CD14-positive monocyte (primary cell): ENCODE results near the gene FN1. TPM values are rescaled to one million over a fixed set of nuclear protein-coding genes. Genes with fewer than 3 reads are reported as not detected.
"Not testable (repeated sequence)": the region's sequence is repeated elsewhere in the genome, so short reads cannot be mapped to it uniquely, and the experiment has no call there.

Experiments used
- DNase-seq, 3 donors: peaks; one replicate each; pipeline ENCODE4 v3.0.0-alpha.2; 2011 to 2022
- H2AFZ ChIP-seq: 2 replicates; pipeline ENCODE4 v1.6.0; 2012; ENCODE audit warnings: mild to moderate bottlenecking, low read depth, low read length, inconsistent platforms; ENCODE audit not compliant: insufficient read depth, poor library complexity, severe bottlenecking
- H3K27ac ChIP-seq, 2 donors: 1 replicate in 1 of 2; 2 replicates in 1 of 2; pipeline ENCODE4 v1.5.1; 2012 to 2013; ENCODE audit warnings: low read length in 2 of 2, control low read depth in 1 of 2, inconsistent platforms in 1 of 2, low read depth in 1 of 2, mild to moderate bottlenecking in 1 of 2
- H3K27me3 ChIP-seq, 2 donors: one replicate each; pipeline versions ENCODE4 v1.6.0 to v1.6.1; 2011 to 2013; ENCODE audit warnings: low read length in 2 of 2; ENCODE audit not compliant: control insufficient read depth in 2 of 2, insufficient read depth in 2 of 2
- H3K36me3 ChIP-seq, 2 donors: replicated peaks in 1 of 2; 1 replicate in 1 of 2; 2 replicates in 1 of 2; pipeline versions ENCODE4 v1.5.1 to v1.6.1; 2012 to 2013; ENCODE audit warnings: low read length in 2 of 2, control low read depth in 1 of 2, inconsistent platforms in 1 of 2, mild to moderate bottlenecking in 1 of 2; ENCODE audit not compliant: insufficient read depth in 2 of 2, control insufficient read depth in 1 of 2
- H3K4me1 ChIP-seq, 2 donors: 1 replicate in 1 of 2; 2 replicates in 1 of 2; pipeline versions ENCODE4 v1.5.1 to v1.6.1; 2012 to 2013; ENCODE audit warnings: low read length in 2 of 2, control low read depth in 1 of 2, inconsistent platforms in 1 of 2, mild to moderate bottlenecking in 1 of 2, moderate library complexity in 1 of 2; ENCODE audit not compliant: insufficient read depth in 2 of 2, control insufficient read depth in 1 of 2
- H3K4me2 ChIP-seq: replicated peaks from 2 replicates; pipeline ENCODE3; 2012; ENCODE audit warnings: low read length, moderate library complexity, mild to moderate bottlenecking; ENCODE audit not compliant: poor library complexity, severe bottlenecking; ENCODE audit errors: extremely low read depth
- H3K4me3 ChIP-seq, 3 experiments: fragments of 200-600 bp in 1 of 3; sonication (generic) in 1 of 3; replicated peaks in 1 of 3; 1 replicate in 2 of 3; 2 replicates in 1 of 3; pipeline ENCODE4 v1.5.1; 2011 to 2013; ENCODE audit warnings: low read length in 3 of 3, mild to moderate bottlenecking in 3 of 3, control low read depth in 2 of 3, low read depth in 2 of 3, inconsistent platforms in 1 of 3, moderate library complexity in 1 of 3
- H3K79me2 ChIP-seq: 2 replicates; pipeline ENCODE4 v1.6.0; 2012; ENCODE audit warnings: mild to moderate bottlenecking, control low read depth, inconsistent platforms, low read length, moderate library complexity; ENCODE audit not compliant: insufficient read depth
- H3K9ac ChIP-seq: 2 replicates; pipeline ENCODE4 v1.6.0; 2017; ENCODE audit warnings: low read length, mild to moderate bottlenecking; ENCODE audit not compliant: insufficient read depth, poor library complexity, severe bottlenecking
- H3K9me3 ChIP-seq, 2 donors: replicated peaks in 1 of 2; 1 replicate in 1 of 2; 2 replicates in 1 of 2; pipeline versions ENCODE4 v1.5.1 to v1.6.1; 2012 to 2013; ENCODE audit warnings: low read length in 2 of 2, control low read depth in 1 of 2; ENCODE audit not compliant: control insufficient read depth in 1 of 2, insufficient read depth in 1 of 2
- H4K20me1 ChIP-seq: 2 replicates; pipeline ENCODE4 v1.6.0; 2012; ENCODE audit warnings: mild to moderate bottlenecking, low read length, control low read depth, moderate library complexity; ENCODE audit not compliant: insufficient read depth
- H3K27ac Mint-ChIP-seq, 7 donors: one replicate each; pipeline ENCODE4 v1.8.0; 2020; ENCODE audit warnings: mild to moderate bottlenecking in 7 of 7, mixed read lengths in 7 of 7, moderate library complexity in 6 of 7, inconsistent platforms in 2 of 7
- H3K27me3 Mint-ChIP-seq, 3 donors: one replicate each; pipeline ENCODE4 v1.8.0; 2021 to 2022; ENCODE audit warnings: low read depth in 3 of 3, mild to moderate bottlenecking in 3 of 3, mixed read lengths in 3 of 3, moderate library complexity in 3 of 3, inconsistent platforms in 1 of 3
- H3K36me3 Mint-ChIP-seq, 2 donors: one replicate each; pipeline ENCODE4 v1.8.0; 2020; ENCODE audit warnings: mixed read lengths in 2 of 2, inconsistent platforms in 1 of 2, mild to moderate bottlenecking in 1 of 2
- H3K4me1 Mint-ChIP-seq: one replicate; pipeline ENCODE4 v1.8.0; 2020; ENCODE audit warnings: mild to moderate bottlenecking, mixed read lengths
- H3K4me3 Mint-ChIP-seq, 2 donors: one replicate each; pipeline ENCODE4 v1.8.0; 2020; ENCODE audit warnings: mild to moderate bottlenecking in 2 of 2, mixed read lengths in 2 of 2, moderate library complexity in 1 of 2
- H3K9me3 Mint-ChIP-seq, 7 donors: one replicate each; pipeline ENCODE4 v1.8.0; 2020 to 2022; ENCODE audit warnings: mixed read lengths in 7 of 7, mild to moderate bottlenecking in 6 of 7, moderate library complexity in 6 of 7, inconsistent platforms in 2 of 7
- CTCF ChIP-seq: fragments of 200-600 bp; IDR thresholded peaks from one replicate; pipeline ENCODE4 v1.8.0; 2022; ENCODE audit warnings: antibody characterized with exemption, mild to moderate bottlenecking
- WGBS: methylation state at CpG from one replicate; pipeline ENCODE4 v1.1.5; 2013; ENCODE audit warnings: missing lambda C conversion rate; ENCODE audit not compliant: insufficient coverage; 5-methylcytosine and 5-hydroxymethylcytosine counted together
- intact Hi-C, 2 donors: fragments of 100-400 bp; cut with micrococcal nuclease; formaldehyde crosslinking; loops; one replicate each; pipeline versions ENCODE4 v1.15.0 to v1.15.1; 2023
- polyA plus RNA-seq, 3 donors: library from polyadenylated mRNA; depleted of rRNA in 1 of 3; unstranded in 2 of 3; stranded (reverse) in 1 of 3; fragments of 300-500 nt in 2 of 3; fragments of >200 nt in 1 of 3; fragmentation: Illumina TruSeq in 2 of 3; gene quantifications; 1 replicate in 2 of 3; 2 replicates in 1 of 3; pipeline ENCODE4 v1.2.3, GENCODE V29; 2012 to 2021

Gene FN1
- polyA plus RNA-seq, 3 donors: 0.21 to 0.72 (median 0.23) TPM

- intact Hi-C loops: no loop called here
- peaks cover 19% of the 10 kb centered on the region for H3K4me1 Mint-ChIP-seq
- H3K36me3 ChIP-seq: peaks cover 3% of the 10 kb centered on the region in 2 donors
- WGBS: 80% methylated on average over 1 of the region's 4 CpGs
- peaks cover 10 to 15% of the 10 kb centered on the region in 2 donors for H3K36me3 Mint-ChIP-seq
- H4K20me1 ChIP-seq: no peaks in the 10 kb centered on the region
- H3K9ac ChIP-seq: no peak overlapping the region
- H3K9me3 Mint-ChIP-seq: peaks cover 0 to 3% (median 0%) of the 10 kb centered on the region in 7 donors
- H3K4me3 ChIP-seq: no peak overlapping the region
- no peaks in the 10 kb centered on the region for H3K9me3 ChIP-seq
- H3K27me3 Mint-ChIP-seq: no peaks in the 10 kb centered on the region
- no peak overlapping the region for H2AFZ ChIP-seq
- no peak for TF ChIP-seq CTCF
- no peaks in the 10 kb centered on the region for H3K27me3 ChIP-seq
- H3K27ac ChIP-seq: no peak overlapping the region
- H3K27ac Mint-ChIP-seq: peak overlapping the region in 1 of 7 donors; percentile 23
- peaks cover 8% of the 10 kb centered on the region for H3K79me2 ChIP-seq
- H3K4me3 Mint-ChIP-seq: no peak overlapping the region
- peaks cover 12 to 16% of the 10 kb centered on the region in 2 donors for H3K4me1 ChIP-seq
- DNase-seq: no peak
- no peak overlapping the region for H3K4me2 ChIP-seq
These were observed 122.6 kb downstream of the FN1 start for GRCh38 chr2:215313255-215313613.

- intact Hi-C loops: no loop called here
- H3K36me3 ChIP-seq: no peaks in the 10 kb centered on the region
- peaks cover 8% of the 10 kb centered on the region for H3K79me2 ChIP-seq
- no peaks in the 10 kb centered on the region for H4K20me1 ChIP-seq
- peaks cover 12 to 16% of the 10 kb centered on the region in 2 donors for H3K4me1 ChIP-seq
- Mint-ChIP-seq H3K27ac (peak within 1 kb of the TSS in 6 of 7 donors; percentile 61 to 83 (median 75)), H3K27me3 (peaks cover 0 to 3% (median 0%) of the 10 kb centered on the region in 3 donors), H3K4me3 (peak within 1 kb of the TSS; percentile 85 to 92), H3K4me1 (peaks cover 19% of the 10 kb centered on the region), H3K9me3 (peaks cover 0 to 3% (median 0%) of the 10 kb centered on the region in 7 donors), H3K36me3 (peaks cover 4 to 12% of the 10 kb centered on the region in 2 donors)
- H3K27ac ChIP-seq: peak within 1 kb of the TSS; percentile 19 to 76
- no peaks in the 10 kb centered on the region for H3K27me3 ChIP-seq
- peak within 1 kb of the TSS; percentile 77 for H3K9ac ChIP-seq
- TF ChIP-seq CTCF: no peak
- peak within 1 kb of the TSS; percentile 81 to 98 (median 84) for H3K4me3 ChIP-seq
- DNase-seq: peak; percentile 76 to 80 (median 79)
- peak within 1 kb of the TSS; percentile 99 for H2AFZ ChIP-seq
- H3K4me2 ChIP-seq: peak within 1 kb of the TSS; percentile 96
- under 1% methylated on average over 64 of the region's 64 CpGs for WGBS
- H3K9me3 ChIP-seq: no peaks in the 10 kb centered on the region
These were observed 124.1 kb downstream of the FN1 start, which contains the start of gene ATIC for GRCh38 chr2:215311625-215312396. ATIC (plus strand) TSS chr2:215312059; CDS start chr2:215312143, 84 bp downstream.

GRCh38 chr2:215311259-215311624, 124.6 kb downstream of the FN1 start:
- H3K27me3 Mint-ChIP-seq, H3K9me3 ChIP-seq, H4K20me1 ChIP-seq, H3K9me3 Mint-ChIP-seq, DNase-seq, H3K79me2 ChIP-seq, H3K36me3 ChIP-seq, H3K27me3 ChIP-seq, intact Hi-C loops: not testable (repeated sequence)
- Mint-ChIP-seq H3K4me3 (peak overlapping the region; percentile 84 to 92), H3K36me3 (peaks cover 4 to 11% of the 10 kb centered on the region in 2 donors), H3K4me1 (peaks cover 19% of the 10 kb centered on the region), H3K27ac (peak overlapping the region in 6 of 7 donors; percentile 53 to 83 (median 73))
- H2AFZ ChIP-seq: peak overlapping the region; percentile 99
- peak overlapping the region; percentile 96 for H3K4me2 ChIP-seq
- peaks cover 12 to 16% of the 10 kb centered on the region in 2 donors for H3K4me1 ChIP-seq
- H3K27ac ChIP-seq: peak overlapping the region in 1 of 2 donors; percentile 76
- H3K4me3 ChIP-seq: peak overlapping the region; percentile 81 to 98 (median 84)
- WGBS: 94% methylated on average over 2 of the region's 13 CpGs
- peak overlapping the region; percentile 77 for H3K9ac ChIP-seq
